Measurements from ENCODE around the gene CDH13.

GRCh38 chr16:83066881-83067280, 440.1 kb downstream of the CDH13 start:
- TF ChIP-seq, protein P1, sequence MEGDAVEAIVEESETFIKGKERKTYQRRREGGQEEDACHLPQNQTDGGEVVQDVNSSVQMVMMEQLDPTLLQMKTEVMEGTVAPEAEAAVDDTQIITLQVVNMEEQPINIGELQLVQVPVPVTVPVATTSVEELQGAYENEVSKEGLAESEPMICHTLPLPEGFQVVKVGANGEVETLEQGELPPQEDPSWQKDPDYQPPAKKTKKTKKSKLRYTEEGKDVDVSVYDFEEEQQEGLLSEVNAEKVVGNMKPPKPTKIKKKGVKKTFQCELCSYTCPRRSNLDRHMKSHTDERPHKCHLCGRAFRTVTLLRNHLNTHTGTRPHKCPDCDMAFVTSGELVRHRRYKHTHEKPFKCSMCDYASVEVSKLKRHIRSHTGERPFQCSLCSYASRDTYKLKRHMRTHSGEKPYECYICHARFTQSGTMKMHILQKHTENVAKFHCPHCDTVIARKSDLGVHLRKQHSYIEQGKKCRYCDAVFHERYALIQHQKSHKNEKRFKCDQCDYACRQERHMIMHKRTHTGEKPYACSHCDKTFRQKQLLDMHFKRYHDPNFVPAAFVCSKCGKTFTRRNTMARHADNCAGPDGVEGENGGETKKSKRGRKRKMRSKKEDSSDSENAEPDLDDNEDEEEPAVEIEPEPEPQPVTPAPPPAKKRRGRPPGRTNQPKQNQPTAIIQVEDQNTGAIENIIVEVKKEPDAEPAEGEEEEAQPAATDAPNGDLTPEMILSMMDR (conservative IDR thresholded peaks at IDR 0.05; ENCODE audit: low read length): no peak
- TF ChIP-seq EZH2phosphoT487 (IDR thresholded peaks at IDR 0.05; ENCODE audit: borderline replicate concordance, low read depth, low read length): no peak

Measured in OCI-LY7 (cell line).